ENCODE measurements around the gene CD22. TPM values are rescaled to one million over a fixed set of nuclear protein-coding genes. Genes with fewer than 3 reads are reported as not detected.

The CD22 gene
- total and polyA plus RNA-seq, 2 donors (not counting 3 experiments of a cell fraction or from before 2014, with no cell fraction given), result not detected

- no peaks in the 10 kb centered on the region for H3K9me3 ChIP-seq (replicated peaks; ENCODE audit: control insufficient read depth, insufficient read depth, low read length)
- no peaks in the 10 kb centered on the region for H3K27me3 ChIP-seq (ENCODE audit: control insufficient read depth in 2 of 2, insufficient read depth in 2 of 2, low read length in 2 of 2)
- intact Hi-C loops (cut with micrococcal nuclease) (no loop called here), dilution Hi-C loops (cut with MboI; ENCODE audit: extremely low pct_ligation_motif_present, low sequenced_read_pairs) (no loop called here)
- no TSS peak for BruUV-seq (replicated peaks)
- CTCF ChIA-PET, result no interaction called here
- no peak overlapping the region for H3K27ac ChIP-seq (ENCODE audit: insufficient read depth, low read depth, low read length)
- no peak for TF ChIP-seq JUN (IDR thresholded peaks at IDR 0.05; ENCODE audit: borderline replicate concordance, insufficient read depth, insufficient read length, low read depth)
- no peak for TF ChIP-seq EZH2 (IDR thresholded peaks at IDR 0.05; ENCODE audit: borderline replicate concordance, low read depth, low read length, severe bottlenecking)
- TF ChIP-seq POLR2AphosphoS5 (IDR thresholded peaks at IDR 0.05; ENCODE audit: insufficient read depth, low read depth, low read length), result no peak
- TF ChIP-seq CTCF (IDR thresholded peaks at IDR 0.05; ENCODE audit: extremely low read depth in 1 of 2, insufficient read depth in 1 of 2, low read depth in 1 of 2, low read length in 2 of 2), result no peak
- no peak for TF ChIP-seq POLR2A (IDR thresholded peaks at IDR 0.05; ENCODE audit: low read depth, low read length)
- TF ChIP-seq MAX (IDR thresholded peaks at IDR 0.05; ENCODE audit: insufficient read depth, insufficient read length), result no peak
- TF ChIP-seq FOS (IDR thresholded peaks at IDR 0.05; ENCODE audit: borderline replicate concordance, insufficient read depth, low read length), result no peak
- TF ChIP-seq GATA2 (IDR thresholded peaks at IDR 0.05; ENCODE audit: insufficient read depth, insufficient read length, low read depth, low read length), result no peak
- no peak for TF ChIP-seq MYC (IDR thresholded peaks at IDR 0.05; ENCODE audit: low read depth, low read length)
- no peaks in the 10 kb centered on the region for H3K4me1 ChIP-seq (ENCODE audit: control insufficient read depth, extremely low read depth, insufficient read depth, low read length)
- H3K4me2 ChIP-seq (ENCODE audit: insufficient read depth, low read length), result no peak overlapping the region
- H3K9me1 ChIP-seq (replicated peaks; ENCODE audit: control insufficient read depth, extremely low read depth, insufficient read depth, low read length), result no peaks in the 10 kb centered on the region
- no peak for DNase-seq (ENCODE audit: low read depth, low spot score)
- H2AFZ ChIP-seq (ENCODE audit: low read depth, low read length), result no peak overlapping the region
- no peak overlapping the region for H3K4me3 ChIP-seq (replicated peaks in 1 of 3; ENCODE audit: insufficient read depth in 1 of 3, low read depth in 1 of 3, low read length in 3 of 3)
- H3K79me2 ChIP-seq (ENCODE audit: control insufficient read depth, insufficient read depth, low read length), result no peaks in the 10 kb centered on the region
- no peaks in the 10 kb centered on the region for H3K36me3 ChIP-seq (ENCODE audit: control insufficient read depth in 2 of 2, extremely low read depth in 1 of 2, insufficient read depth in 2 of 2, low read length in 2 of 2)
- no peaks in the 10 kb centered on the region for H4K20me1 ChIP-seq (replicated peaks; ENCODE audit: control insufficient read depth, extremely low read depth, insufficient read depth, low read length)
- no peak overlapping the region for H3K9ac ChIP-seq (replicated peaks; ENCODE audit: extremely low read depth, insufficient read depth, low read length)
- POLR2A ChIA-PET, result no interaction called here
- FAIRE-seq, result no peak
Measured at GRCh38 chr19:35383536-35383935, 54.5 kb downstream of the CD22 start.
